ENCODE data around the gene ARHGEF17. TPM values are rescaled to one million over a fixed set of nuclear protein-coding genes. Genes with fewer than 3 reads are reported as not detected.

Gene ARHGEF17
- total and polyA plus RNA-seq, 3 experiments from 2014 or later = not detected

DNA sequence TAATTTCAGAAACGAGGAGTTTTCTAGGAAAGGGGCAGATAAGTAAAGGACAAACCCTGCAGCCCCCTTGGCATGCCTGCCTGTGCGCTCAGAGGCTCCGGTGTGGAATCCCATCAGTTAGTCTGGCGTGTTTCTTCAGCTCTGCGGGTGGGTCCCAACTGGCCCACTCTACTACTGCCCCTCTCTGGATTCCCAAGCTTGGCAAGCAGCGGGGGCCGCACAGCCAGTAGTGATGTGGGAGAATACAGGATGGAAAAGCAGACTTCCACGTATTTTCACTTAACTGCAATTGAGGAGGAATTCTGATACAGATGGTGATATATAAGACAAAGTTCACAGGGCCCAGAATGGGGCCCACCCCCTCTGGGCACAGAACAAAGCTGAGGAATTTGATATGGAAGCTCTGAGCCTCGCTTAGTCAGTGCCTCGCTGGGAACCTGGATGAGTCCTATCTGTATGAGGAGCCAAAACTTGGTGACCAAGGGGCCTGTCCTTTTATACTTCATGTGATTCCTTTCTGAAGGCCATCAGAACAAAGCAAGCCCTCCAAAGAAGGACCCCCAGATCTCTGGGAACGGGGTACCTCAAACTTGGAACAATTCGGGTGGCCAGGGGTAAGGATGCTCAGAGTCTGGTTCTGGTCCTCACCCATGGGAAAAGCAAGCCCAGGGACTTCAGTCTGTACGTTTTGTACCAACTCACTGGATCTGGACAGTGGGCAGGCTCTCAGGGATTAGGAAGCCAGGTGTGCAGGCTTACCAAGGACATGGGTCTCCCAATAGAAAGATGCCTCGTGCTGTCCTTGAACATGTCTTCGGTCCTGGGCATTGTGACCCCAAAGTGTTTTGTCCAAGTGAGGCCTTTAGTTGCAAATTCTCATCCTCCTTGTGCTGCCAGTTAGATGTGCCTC lies 94.1 kb downstream of the ARHGEF17 start:
- CTCF ChIA-PET = interaction anchor here (0.9 to 2.7 kb wide), 5 partner anchors 9 to 259 kb away, joined by 3 to 12 read pairs (median 3); no protein-coding TSS in a partner anchor
- no peak overlapping the region for H3K4me3 ChIP-seq (ENCODE audit: low read length)
- no peaks in the 10 kb centered on the region for H3K4me1 ChIP-seq (ENCODE audit: insufficient read depth, low read length)
- Mint-ChIP-seq H3K4me3 (no peak overlapping the region), H3K27ac (peak overlapping the region in 5 of 8 donors; percentile 12 to 80 (median 68)), H3K27me3 (no peaks in the 10 kb centered on the region), H3K4me1 (no peaks in the 10 kb centered on the region), H3K9me3 (no peaks in the 10 kb centered on the region), H3K36me3 (peaks cover 0 to 25% (median 0%) of the 10 kb centered on the region in 3 donors)
- peak in 1 of 5 donors; percentile 43 for DNase-seq
- H3K36me3 ChIP-seq (ENCODE audit: insufficient read depth, low read length) = no peaks in the 10 kb centered on the region
- no peak overlapping the region for H3K27ac ChIP-seq (ENCODE audit: low read depth, low read length)
- no peaks in the 10 kb centered on the region for H3K9me3 ChIP-seq (ENCODE audit: low read length)
- H3K27me3 ChIP-seq (ENCODE audit: insufficient read depth, low read length, poor library complexity, severe bottlenecking) = no peaks in the 10 kb centered on the region
- POLR2A ChIA-PET = no interaction called here

DNA sequence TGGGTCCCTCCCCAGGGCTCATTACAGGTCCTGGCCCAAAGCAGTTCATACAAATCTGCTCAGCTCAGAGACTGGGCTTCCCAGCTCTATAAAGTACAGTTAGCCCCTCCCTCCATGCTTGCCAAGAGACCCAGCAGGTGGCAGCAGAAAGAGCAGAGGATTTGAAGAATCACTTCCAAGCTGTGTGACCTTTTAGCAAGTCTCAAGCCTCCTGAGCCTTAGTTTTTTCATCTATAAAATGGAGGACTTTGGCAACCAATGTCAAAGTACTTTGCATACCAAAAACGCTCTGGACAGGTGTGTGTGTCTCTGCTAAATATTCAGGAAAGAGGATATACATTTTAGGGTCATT lies 94.7 kb downstream of the ARHGEF17 start:
- H3K4me1 Mint-ChIP-seq = no peaks in the 10 kb centered on the region
- no peaks in the 10 kb centered on the region for H3K9me3 ChIP-seq (ENCODE audit: low read length)
- POLR2A ChIA-PET = no interaction called here
- H3K27ac Mint-ChIP-seq = peak overlapping the region in 5 of 8 donors; percentile 46 to 80 (median 68)
- CTCF ChIA-PET = interaction anchor here (0.9 to 2.7 kb wide), 4 partner anchors 9 to 259 kb away, joined by 3 to 12 read pairs (median 3); no protein-coding TSS in a partner anchor
- DNase-seq = peak in 1 of 5 donors; percentile 41
- no peak overlapping the region for H3K4me3 ChIP-seq (ENCODE audit: low read length)
- no peaks in the 10 kb centered on the region for H3K36me3 ChIP-seq (ENCODE audit: insufficient read depth, low read length)
- no peaks in the 10 kb centered on the region for H3K27me3 Mint-ChIP-seq
- H3K9me3 Mint-ChIP-seq = no peaks in the 10 kb centered on the region
- H3K36me3 Mint-ChIP-seq = peaks cover 0 to 27% (median 0%) of the 10 kb centered on the region in 3 donors
- no peak overlapping the region for H3K4me3 Mint-ChIP-seq
- no peaks in the 10 kb centered on the region for H3K27me3 ChIP-seq (ENCODE audit: insufficient read depth, low read length, poor library complexity, severe bottlenecking)
- H3K4me1 ChIP-seq (ENCODE audit: insufficient read depth, low read length) = no peaks in the 10 kb centered on the region
- H3K27ac ChIP-seq (ENCODE audit: low read depth, low read length) = no peak overlapping the region

DNA sequence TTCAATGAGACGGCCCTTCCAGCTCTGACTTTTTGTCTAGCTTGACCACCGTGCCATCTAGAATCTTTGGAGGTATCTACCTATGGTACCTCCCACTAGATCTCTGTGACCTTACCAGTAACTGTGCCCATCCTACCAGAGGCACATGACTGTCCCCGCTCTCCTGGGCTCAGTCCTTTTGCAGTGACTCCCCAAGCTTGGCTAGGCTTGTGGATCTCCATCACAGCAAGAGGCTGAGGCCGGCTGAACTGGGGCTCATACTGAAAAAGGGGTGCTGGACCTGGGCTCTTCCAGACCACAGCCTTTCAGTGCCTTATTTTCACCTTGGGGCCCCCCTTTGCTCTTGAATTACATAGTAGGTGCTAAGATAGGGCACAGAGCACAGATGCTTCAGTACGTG lies 95.5 kb downstream of the ARHGEF17 start:
- Mint-ChIP-seq H3K27ac (peak overlapping the region in 3 of 8 donors; percentile 34 to 76 (median 56)), H3K36me3 (peaks cover 0 to 30% (median 2%) of the 10 kb centered on the region in 3 donors), H3K9me3 (no peaks in the 10 kb centered on the region), H3K4me3 (no peak overlapping the region), H3K27me3 (no peaks in the 10 kb centered on the region), H3K4me1 (no peaks in the 10 kb centered on the region)
- H3K4me1 ChIP-seq (ENCODE audit: insufficient read depth, low read length) = no peaks in the 10 kb centered on the region
- ChIA-PET CTCF (interaction anchor here (0.9 to 2.7 kb wide), 3 partner anchors 8 to 52 kb away, joined by 3 to 12 read pairs (median 3); no protein-coding TSS in a partner anchor), POLR2A (no interaction called here)
- H3K36me3 ChIP-seq (ENCODE audit: insufficient read depth, low read length) = no peaks in the 10 kb centered on the region
- H3K27ac ChIP-seq (ENCODE audit: low read depth, low read length) = no peak overlapping the region
- no peaks in the 10 kb centered on the region for H3K9me3 ChIP-seq (ENCODE audit: low read length)
- H3K27me3 ChIP-seq (ENCODE audit: insufficient read depth, low read length, poor library complexity, severe bottlenecking) = no peaks in the 10 kb centered on the region
- no peak overlapping the region for H3K4me3 ChIP-seq (ENCODE audit: low read length)
- DNase-seq = peak in 1 of 5 donors; percentile 30

DNA sequence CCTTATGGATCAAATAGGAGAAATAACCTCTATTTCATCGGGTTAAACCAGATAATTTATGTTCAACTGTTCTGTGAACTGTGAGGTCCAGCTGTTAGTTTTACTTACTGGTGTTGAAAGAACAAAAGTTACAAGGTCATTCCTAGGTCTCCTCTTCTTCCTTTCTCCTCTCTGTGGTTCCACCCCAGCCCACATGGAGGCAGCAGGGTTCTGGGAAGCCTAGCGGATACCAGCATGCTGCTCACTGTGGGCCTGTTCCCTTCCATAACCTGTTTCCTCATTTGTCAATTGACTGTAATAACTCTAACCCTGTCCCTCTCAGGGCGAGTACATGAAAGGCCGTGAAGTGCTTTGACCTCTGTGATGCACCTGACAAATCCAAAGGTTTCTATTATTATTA lies 96.0 kb downstream of the ARHGEF17 start:
- Mint-ChIP-seq H3K4me1 (no peaks in the 10 kb centered on the region), H3K4me3 (no peak overlapping the region), H3K27ac (peak overlapping the region in 1 of 8 donors; percentile 34), H3K27me3 (no peaks in the 10 kb centered on the region), H3K36me3 (peaks cover 0 to 34% (median 5%) of the 10 kb centered on the region in 3 donors), H3K9me3 (no peaks in the 10 kb centered on the region)
- no peak overlapping the region for H3K27ac ChIP-seq (ENCODE audit: low read depth, low read length)
- H3K4me1 ChIP-seq (ENCODE audit: insufficient read depth, low read length) = no peaks in the 10 kb centered on the region
- ChIA-PET POLR2A (no interaction called here), CTCF (no interaction called here)
- no peak for DNase-seq
- no peak overlapping the region for H3K4me3 ChIP-seq (ENCODE audit: low read length)
- no peaks in the 10 kb centered on the region for H3K36me3 ChIP-seq (ENCODE audit: insufficient read depth, low read length)
- no peaks in the 10 kb centered on the region for H3K27me3 ChIP-seq (ENCODE audit: insufficient read depth, low read length, poor library complexity, severe bottlenecking)
- no peaks in the 10 kb centered on the region for H3K9me3 ChIP-seq (ENCODE audit: low read length)

DNA sequence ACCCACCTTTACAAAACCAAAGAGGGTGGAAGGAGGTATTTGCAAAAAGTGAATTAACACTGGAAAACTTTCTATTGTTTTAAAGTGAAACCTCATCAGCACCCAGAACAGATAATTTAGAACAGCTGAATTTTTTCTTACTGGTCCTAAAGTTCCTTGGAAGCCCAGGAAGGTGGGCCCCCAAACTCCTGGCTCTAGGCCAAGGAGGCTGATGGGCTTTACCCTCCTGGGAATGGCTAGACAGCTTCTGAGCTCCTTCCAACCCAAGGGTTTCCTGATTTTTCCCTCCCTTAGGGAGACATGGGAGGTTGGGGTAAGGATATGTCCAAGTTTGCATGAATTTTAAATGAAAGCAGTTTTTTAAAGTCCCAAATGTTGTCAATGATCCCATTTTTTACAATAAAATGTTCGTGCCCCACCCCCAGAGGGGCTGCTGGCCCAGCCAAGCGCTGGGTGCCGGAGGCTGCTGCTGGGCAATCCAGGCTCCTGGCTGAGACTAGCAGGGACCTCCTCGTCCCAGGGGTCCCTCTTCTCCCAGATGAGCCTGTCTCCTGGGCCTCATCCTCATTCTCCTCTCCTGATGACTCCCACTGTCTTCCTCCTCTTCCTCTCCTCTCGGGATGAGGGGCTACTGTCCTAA lies 96.5 kb downstream of the ARHGEF17 start:
- Histone ChIP-seq H3K9me3 (ENCODE audit: low read length) (no peaks in the 10 kb centered on the region), H3K27ac (ENCODE audit: low read depth, low read length) (no peak overlapping the region), H3K36me3 (ENCODE audit: insufficient read depth, low read length) (no peaks in the 10 kb centered on the region), H3K4me3 (ENCODE audit: low read length) (no peak overlapping the region), H3K27me3 (ENCODE audit: insufficient read depth, low read length, poor library complexity, severe bottlenecking) (no peaks in the 10 kb centered on the region), H3K4me1 (ENCODE audit: insufficient read depth, low read length) (no peaks in the 10 kb centered on the region)
- Mint-ChIP-seq H3K36me3 (peaks cover 0 to 40% (median 5%) of the 10 kb centered on the region in 3 donors), H3K27me3 (no peaks in the 10 kb centered on the region), H3K27ac (peak overlapping the region in 3 of 8 donors; percentile 34 to 78 (median 70)), H3K9me3 (no peaks in the 10 kb centered on the region), H3K4me3 (no peak overlapping the region), H3K4me1 (no peaks in the 10 kb centered on the region)
- ChIA-PET POLR2A (no interaction called here), CTCF (no interaction called here)
- DNase-seq = no peak

DNA sequence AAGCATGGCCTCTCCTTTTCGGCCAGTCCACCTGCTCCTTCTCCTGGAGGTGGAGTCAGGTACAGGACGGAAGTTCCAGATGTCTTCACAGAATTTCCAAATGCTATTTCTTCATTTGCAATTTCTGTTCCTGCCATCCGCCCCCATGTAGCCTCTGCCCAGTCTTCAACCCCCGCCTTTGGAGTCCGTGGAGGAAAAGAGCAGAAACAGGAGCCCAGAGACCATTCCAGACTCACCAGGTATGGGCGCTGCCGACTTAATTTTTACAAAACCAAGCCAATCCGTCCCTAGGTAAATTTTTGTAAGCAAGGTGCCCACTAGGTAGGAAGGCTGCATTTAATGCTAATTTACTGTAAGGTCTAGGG lies 97.1 kb downstream of the ARHGEF17 start:
- POLR2A ChIA-PET = no interaction called here
- Histone ChIP-seq H3K27ac (ENCODE audit: low read depth, low read length) (no peak overlapping the region), H3K9me3 (ENCODE audit: low read length) (no peaks in the 10 kb centered on the region), H3K4me3 (ENCODE audit: low read length) (no peak overlapping the region), H3K4me1 (ENCODE audit: insufficient read depth, low read length) (no peaks in the 10 kb centered on the region), H3K27me3 (ENCODE audit: insufficient read depth, low read length, poor library complexity, severe bottlenecking) (no peaks in the 10 kb centered on the region), H3K36me3 (ENCODE audit: insufficient read depth, low read length) (no peaks in the 10 kb centered on the region)
- H3K9me3 Mint-ChIP-seq = no peaks in the 10 kb centered on the region
- no peaks in the 10 kb centered on the region for H3K4me1 Mint-ChIP-seq
- CTCF ChIA-PET = interaction anchor here (1.1 kb wide), 2 partner anchors 54 to 255 kb away, joined by 3 read pairs; no protein-coding TSS in a partner anchor
- H3K27ac Mint-ChIP-seq = peak overlapping the region in 3 of 8 donors; percentile 27 to 78 (median 70)
- no peak overlapping the region for H3K4me3 Mint-ChIP-seq
- H3K36me3 Mint-ChIP-seq = peaks cover 0 to 43% (median 5%) of the 10 kb centered on the region in 3 donors
- DNase-seq = no peak
- H3K27me3 Mint-ChIP-seq = no peaks in the 10 kb centered on the region

DNA sequence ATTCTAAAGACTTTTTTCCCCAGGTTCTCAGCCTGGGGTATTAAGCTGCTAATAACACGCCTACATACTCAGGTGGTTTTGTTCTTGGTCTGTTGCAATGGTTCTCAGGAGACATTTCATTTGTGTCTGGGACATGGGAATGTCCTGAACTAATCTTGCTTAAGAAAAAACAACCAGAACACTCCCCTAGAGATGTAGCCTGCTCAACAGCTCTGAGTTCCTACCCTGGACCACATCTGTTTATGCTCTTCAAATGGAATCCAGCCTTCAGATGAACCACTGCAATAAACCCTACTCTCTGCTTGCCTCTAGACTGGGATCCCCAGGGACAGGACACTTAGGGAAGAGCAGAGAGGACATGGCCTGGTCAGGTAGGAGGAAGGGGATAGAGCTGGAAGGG lies 98.1 kb downstream of the ARHGEF17 start:
- POLR2A ChIA-PET = no interaction called here
- Mint-ChIP-seq H3K4me1 (no peaks in the 10 kb centered on the region), H3K4me3 (no peak overlapping the region), H3K36me3 (peaks cover 0 to 50% (median 7%) of the 10 kb centered on the region in 3 donors), H3K27me3 (no peaks in the 10 kb centered on the region), H3K9me3 (no peaks in the 10 kb centered on the region), H3K27ac (peak overlapping the region in 4 of 8 donors; percentile 12 to 78 (median 51))
- CTCF ChIA-PET = interaction anchor here (1.0 to 1.4 kb wide), 6 partner anchors 10 to 254 kb away, joined by 3 read pairs; no protein-coding TSS in a partner anchor
- H3K27me3 ChIP-seq (ENCODE audit: insufficient read depth, low read length, poor library complexity, severe bottlenecking) = no peaks in the 10 kb centered on the region
- H3K4me3 ChIP-seq (ENCODE audit: low read length) = no peak overlapping the region
- no peaks in the 10 kb centered on the region for H3K9me3 ChIP-seq (ENCODE audit: low read length)
- no peak overlapping the region for H3K27ac ChIP-seq (ENCODE audit: low read depth, low read length)
- no peaks in the 10 kb centered on the region for H3K36me3 ChIP-seq (ENCODE audit: insufficient read depth, low read length)
- H3K4me1 ChIP-seq (ENCODE audit: insufficient read depth, low read length) = no peaks in the 10 kb centered on the region
- DNase-seq = no peak

DNA sequence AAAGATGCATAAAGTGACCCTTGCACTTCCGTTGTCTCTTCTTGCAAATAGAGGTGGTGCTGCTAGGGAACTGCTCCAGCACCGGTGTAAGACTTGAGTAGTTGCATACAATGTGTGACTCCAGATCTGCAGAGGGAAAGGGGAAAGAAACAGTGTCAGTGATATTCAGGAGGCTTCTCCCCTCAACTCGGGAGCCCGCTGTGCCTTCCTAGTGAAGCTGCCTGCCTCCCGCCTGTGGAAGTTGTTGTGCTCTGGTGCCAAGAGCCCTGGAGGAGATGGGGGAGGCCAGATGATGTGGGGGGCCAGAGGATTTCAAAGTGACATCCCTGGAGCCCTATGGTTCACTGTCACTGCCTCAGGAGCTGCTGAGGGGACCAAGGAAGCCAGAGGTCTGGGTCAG lies 98.5 kb downstream of the ARHGEF17 start:
- Mint-ChIP-seq H3K9me3 (no peaks in the 10 kb centered on the region), H3K27me3 (no peaks in the 10 kb centered on the region), H3K36me3 (peaks cover 0 to 53% (median 7%) of the 10 kb centered on the region in 3 donors), H3K27ac (peak overlapping the region in 2 of 8 donors; percentile 12 to 78), H3K4me3 (no peak overlapping the region), H3K4me1 (no peaks in the 10 kb centered on the region)
- H3K4me3 ChIP-seq (ENCODE audit: low read length) = no peak overlapping the region
- DNase-seq = no peak
- H3K27me3 ChIP-seq (ENCODE audit: insufficient read depth, low read length, poor library complexity, severe bottlenecking) = no peaks in the 10 kb centered on the region
- no peaks in the 10 kb centered on the region for H3K4me1 ChIP-seq (ENCODE audit: insufficient read depth, low read length)
- no peak overlapping the region for H3K27ac ChIP-seq (ENCODE audit: low read depth, low read length)
- H3K36me3 ChIP-seq (ENCODE audit: insufficient read depth, low read length) = no peaks in the 10 kb centered on the region
- POLR2A ChIA-PET = interaction anchor here (1.0 kb wide), 1 partner anchor 56 kb away, joined by 3 read pairs; no protein-coding TSS in a partner anchor
- H3K9me3 ChIP-seq (ENCODE audit: low read length) = no peaks in the 10 kb centered on the region
- CTCF ChIA-PET = interaction anchor here (1.0 to 2.7 kb wide), 5 partner anchors 10 to 254 kb away, joined by 3 to 11 read pairs (median 3); no protein-coding TSS in a partner anchor

Data from CD8-positive, alpha-beta memory T cell (primary cell).